ENCODE data around the gene STARD13.

STARD13 gene

GRCh38 chr13:33232883-33233282 lies 52.7 kb downstream of the STARD13 start:
- in situ Hi-C loops (cut with MboI; ENCODE audit: low sequenced_read_pairs), result no loop called here

GRCh38 chr13:33231339-33231738 lies 54.2 kb downstream of the STARD13 start:
- in situ Hi-C loops (cut with MboI; ENCODE audit: low sequenced_read_pairs), result no loop called here

GRCh38 chr13:33230178-33230881 lies 55.2 kb downstream of the STARD13 start:
- in situ Hi-C loops (cut with MboI; ENCODE audit: low sequenced_read_pairs), result no loop called here

GRCh38 chr13:33229446-33230177 lies 55.9 kb downstream of the STARD13 start:
- in situ Hi-C loops (cut with MboI; ENCODE audit: low sequenced_read_pairs), result no loop called here

GRCh38 chr13:33228648-33229445 lies 56.7 kb downstream of the STARD13 start:
- in situ Hi-C loops (cut with MboI; ENCODE audit: low sequenced_read_pairs), result no loop called here

- in situ Hi-C loops (cut with MboI; ENCODE audit: low sequenced_read_pairs), result no loop called here
Observed at GRCh38 chr13:33227927-33228647, 57.5 kb downstream of the STARD13 start.

- in situ Hi-C loops (cut with MboI; ENCODE audit: low sequenced_read_pairs), result no loop called here
Observed at GRCh38 chr13:33224686-33225085, 60.9 kb downstream of the STARD13 start.

GRCh38 chr13:33224191-33224590 lies 61.4 kb downstream of the STARD13 start:
- in situ Hi-C loops (cut with MboI; ENCODE audit: low sequenced_read_pairs), result no loop called here

- in situ Hi-C loops (cut with MboI; ENCODE audit: low sequenced_read_pairs), result no loop called here
Observed at GRCh38 chr13:33219926-33220325, 65.6 kb downstream of the STARD13 start.

GRCh38 chr13:33218426-33218825 lies 67.1 kb downstream of the STARD13 start:
- in situ Hi-C loops (cut with MboI; ENCODE audit: low sequenced_read_pairs), result no loop called here

- in situ Hi-C loops (cut with MboI; ENCODE audit: low sequenced_read_pairs), result no loop called here
Observed at GRCh38 chr13:33218020-33218419, 67.5 kb downstream of the STARD13 start.

- in situ Hi-C loops (cut with MboI; ENCODE audit: low sequenced_read_pairs), result no loop called here
Observed at GRCh38 chr13:33217256-33217655, 68.3 kb downstream of the STARD13 start.

- in situ Hi-C loops (cut with MboI; ENCODE audit: low sequenced_read_pairs), result no loop called here
Observed at GRCh38 chr13:33213797-33214196, 71.8 kb downstream of the STARD13 start.

GRCh38 chr13:33213024-33213768 lies 72.4 kb downstream of the STARD13 start:
- in situ Hi-C loops (cut with MboI; ENCODE audit: low sequenced_read_pairs), result no loop called here

- in situ Hi-C loops (cut with MboI; ENCODE audit: low sequenced_read_pairs), result no loop called here
Observed at GRCh38 chr13:33212396-33212795, 73.2 kb downstream of the STARD13 start.

GRCh38 chr13:33210090-33210489 lies 75.5 kb downstream of the STARD13 start:
- in situ Hi-C loops (cut with MboI; ENCODE audit: low sequenced_read_pairs), result no loop called here

GRCh38 chr13:33208290-33209220 lies 77.0 kb downstream of the STARD13 start:
- in situ Hi-C loops (cut with MboI; ENCODE audit: low sequenced_read_pairs), result no loop called here

- in situ Hi-C loops (cut with MboI; ENCODE audit: low sequenced_read_pairs), result no loop called here
Observed at GRCh38 chr13:33207615-33207961, 78.0 kb downstream of the STARD13 start.

GRCh38 chr13:33206945-33207614 lies 78.5 kb downstream of the STARD13 start:
- in situ Hi-C loops (cut with MboI; ENCODE audit: low sequenced_read_pairs), result no loop called here
